Loucy (cell line): ENCODE results near the gene EPHB3.

Experiments used
- H2AFZ ChIP-seq: fragments of 200-600 bp; sonication (generic); 2 replicates; pipeline ENCODE4 v1.6.0; 2016; ENCODE audit warnings: antibody characterized with exemption, mild to moderate bottlenecking, low read length, moderate library complexity
- H3F3A ChIP-seq: fragments of 200-600 bp; 2 replicates; pipeline ENCODE4 v1.6.0; 2016; ENCODE audit warnings: antibody characterized with exemption, low read depth, mild to moderate bottlenecking
- H3K27me3 ChIP-seq: fragments of 200-600 bp; sonication (generic); 2 replicates; pipeline ENCODE4 v1.6.1; 2014; ENCODE audit warnings: low read length, mild to moderate bottlenecking; ENCODE audit not compliant: insufficient read depth, poor library complexity, severe bottlenecking
- H3K36me3 ChIP-seq: fragments of 200-600 bp; sonication (generic); 2 replicates; pipeline ENCODE4 v1.6.1; 2016; ENCODE audit warnings: low read length; ENCODE audit not compliant: insufficient read depth
- H3K4me1 ChIP-seq: fragments of 200-600 bp; sonication (generic); 2 replicates; pipeline ENCODE4 v1.5.1; 2014; ENCODE audit warnings: low read length, mild to moderate bottlenecking; ENCODE audit not compliant: insufficient read depth, poor library complexity, severe bottlenecking
- H3K4me2 ChIP-seq: fragments of 200-600 bp; sonication (generic); 2 replicates; pipeline ENCODE4 v1.6.0; 2014; ENCODE audit warnings: antibody characterized with exemption, low read length, low read depth, mild to moderate bottlenecking; ENCODE audit not compliant: poor library complexity, severe bottlenecking
- H3K4me3 ChIP-seq: fragments of 200-600 bp; sonication (generic); 2 replicates; pipeline ENCODE4 v1.5.1; 2014; ENCODE audit warnings: low read length, mild to moderate bottlenecking, mixed read lengths; ENCODE audit not compliant: poor library complexity, severe bottlenecking
- H3K79me2 ChIP-seq: fragments of 200-600 bp; sonication (generic); 2 replicates; pipeline ENCODE4 v1.6.1; 2014; ENCODE audit warnings: low read length; ENCODE audit not compliant: insufficient read depth
- H3K9ac ChIP-seq: fragments of 200-600 bp; sonication (generic); 2 replicates; pipeline ENCODE4 v1.6.0; 2014; ENCODE audit warnings: mild to moderate bottlenecking, low read depth, low read length, moderate library complexity; ENCODE audit not compliant: poor library complexity, severe bottlenecking
- H3K9me2 ChIP-seq: fragments of 200-600 bp; sonication (generic); replicated peaks from 2 replicates; pipeline ENCODE4 v1.6.1; 2016; ENCODE audit warnings: low read depth, low read length, mixed read lengths
- H3K9me3 ChIP-seq: fragments of 200-600 bp; sonication (generic); 2 replicates; pipeline ENCODE4 v1.6.1; 2014; ENCODE audit warnings: mild to moderate bottlenecking, antibody characterized with exemption, low read length, low read depth; ENCODE audit not compliant: insufficient read depth
- H4K20me1 ChIP-seq: fragments of 200-600 bp; sonication (generic); 2 replicates; pipeline ENCODE4 v1.6.0; 2014; ENCODE audit warnings: antibody characterized with exemption, low read length, mild to moderate bottlenecking; ENCODE audit not compliant: insufficient read depth, poor library complexity, severe bottlenecking
- CTCF ChIP-seq: fragments of 200-600 bp; sonication (generic); conservative IDR thresholded peaks from 2 replicates; pipeline ENCODE4 v1.5.1; 2014; ENCODE audit warnings: mild to moderate bottlenecking, antibody characterized with exemption, low read length
- EZH2phosphoT487 ChIP-seq: fragments of 200-600 bp; IDR thresholded peaks from 2 replicates; pipeline ENCODE4 v1.6.1; 2018; ENCODE audit warnings: antibody characterized with exemption, mild to moderate bottlenecking, moderate library complexity, borderline replicate concordance

The EPHB3 gene

DNA sequence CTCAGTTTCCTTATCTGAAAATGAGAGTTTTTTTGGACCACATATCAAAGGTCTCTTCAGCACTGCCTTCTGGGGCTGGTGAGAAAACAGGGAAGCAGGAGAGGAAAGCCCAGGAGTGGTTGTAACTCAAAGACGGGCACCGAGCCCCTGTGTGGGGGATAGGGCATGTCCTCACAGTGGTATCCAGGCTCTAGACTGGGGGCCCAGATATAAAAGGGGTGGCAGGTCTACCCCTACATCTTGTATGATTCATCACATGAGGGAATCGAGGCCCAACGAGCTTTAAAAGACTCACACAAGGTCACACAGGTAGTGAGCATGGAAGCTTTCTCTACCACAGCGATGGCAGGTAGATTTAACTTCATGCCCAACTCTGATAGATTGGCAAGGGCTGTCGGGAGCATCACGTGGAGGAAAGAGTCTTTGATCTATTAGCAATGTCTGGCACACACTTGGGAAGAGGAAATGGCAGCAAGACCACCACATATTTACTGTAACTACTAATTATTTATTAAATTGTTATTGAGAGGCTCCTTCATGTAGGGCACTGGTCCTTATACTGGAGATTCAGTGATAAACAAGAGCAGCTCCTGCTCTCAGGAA lies 4.1 kb upstream of the EPHB3 start:
- no peak overlapping the region for H3K9ac ChIP-seq
- H3K36me3 ChIP-seq = no peaks in the 10 kb centered on the region
- H3K4me3 ChIP-seq = no peak overlapping the region
- H3K9me3 ChIP-seq = no peaks in the 10 kb centered on the region
- H4K20me1 ChIP-seq = no peaks in the 10 kb centered on the region
- H3K4me2 ChIP-seq = no peak overlapping the region
- H3K79me2 ChIP-seq = no peaks in the 10 kb centered on the region
- no peaks in the 10 kb centered on the region for H3K9me2 ChIP-seq
- H3K4me1 ChIP-seq = peaks cover 3% of the 10 kb centered on the region
- no peaks in the 10 kb centered on the region for H3F3A ChIP-seq
- H3K27me3 ChIP-seq = no peaks in the 10 kb centered on the region
- no peak overlapping the region for H2AFZ ChIP-seq
- no peak for TF ChIP-seq EZH2phosphoT487
- TF ChIP-seq CTCF = no peak

- no peak overlapping the region for H3K9ac ChIP-seq
- H3K4me1 ChIP-seq = peaks cover 3% of the 10 kb centered on the region
- no peaks in the 10 kb centered on the region for H3K9me3 ChIP-seq
- TF ChIP-seq CTCF (no peak), EZH2phosphoT487 (no peak)
- no peaks in the 10 kb centered on the region for H3K27me3 ChIP-seq
- H2AFZ ChIP-seq = no peak overlapping the region
- no peaks in the 10 kb centered on the region for H3K79me2 ChIP-seq
- no peaks in the 10 kb centered on the region for H3K9me2 ChIP-seq
- no peaks in the 10 kb centered on the region for H3F3A ChIP-seq
- no peak overlapping the region for H3K4me3 ChIP-seq
- H3K4me2 ChIP-seq = no peak overlapping the region
- H3K36me3 ChIP-seq = no peaks in the 10 kb centered on the region
- H4K20me1 ChIP-seq = no peaks in the 10 kb centered on the region
These were observed 2.9 kb upstream of the EPHB3 start for GRCh38 chr3:184558726-184559125.

- Histone ChIP-seq H3K79me2 (no peaks in the 10 kb centered on the region), H3K36me3 (no peaks in the 10 kb centered on the region), H3K9me3 (no peaks in the 10 kb centered on the region), H3K4me3 (no peak overlapping the region), H3F3A (no peaks in the 10 kb centered on the region), H3K4me1 (peaks cover 3% of the 10 kb centered on the region), H3K9me2 (no peaks in the 10 kb centered on the region), H4K20me1 (no peaks in the 10 kb centered on the region), H3K27me3 (no peaks in the 10 kb centered on the region), H3K9ac (no peak overlapping the region), H3K4me2 (no peak overlapping the region), H2AFZ (no peak overlapping the region)
- no peak for TF ChIP-seq CTCF
- TF ChIP-seq EZH2phosphoT487 = no peak
These were observed 2.2 kb upstream of the EPHB3 start for GRCh38 chr3:184559336-184559735.
